Ovary (tissue), 3 donors: ENCODE results near the gene CSMD2.
"Not testable (repeated sequence)": the region's sequence is repeated elsewhere in the genome, so short reads cannot be mapped to it uniquely, and the experiment has no call there.

Experiments
- CTCF ChIP-seq, 3 donors: fragments of 450-650 bp in 2 of 3; fragments of 200-600 bp in 1 of 3; IDR thresholded peaks; one replicate each; pipeline versions ENCODE4 v1.5.1 to v1.8.0; 2016 to 2022; ENCODE audit warnings: antibody characterized with exemption in 3 of 3, mild to moderate bottlenecking in 1 of 3
- EP300 ChIP-seq: sonication (generic); formaldehyde crosslinking; IDR thresholded peaks from one replicate; pipeline ENCODE4 v1.6.1; 2017; ENCODE audit warnings: antibody characterized with exemption
- POLR2A ChIP-seq: fragments of 450-650 bp; IDR thresholded peaks from one replicate; pipeline ENCODE4 v1.6.1; 2017; ENCODE audit warnings: antibody characterized with exemption, mild to moderate bottlenecking, moderate library complexity
- donor health status: DM: no; HTN: no; CAD: no.

DNA sequence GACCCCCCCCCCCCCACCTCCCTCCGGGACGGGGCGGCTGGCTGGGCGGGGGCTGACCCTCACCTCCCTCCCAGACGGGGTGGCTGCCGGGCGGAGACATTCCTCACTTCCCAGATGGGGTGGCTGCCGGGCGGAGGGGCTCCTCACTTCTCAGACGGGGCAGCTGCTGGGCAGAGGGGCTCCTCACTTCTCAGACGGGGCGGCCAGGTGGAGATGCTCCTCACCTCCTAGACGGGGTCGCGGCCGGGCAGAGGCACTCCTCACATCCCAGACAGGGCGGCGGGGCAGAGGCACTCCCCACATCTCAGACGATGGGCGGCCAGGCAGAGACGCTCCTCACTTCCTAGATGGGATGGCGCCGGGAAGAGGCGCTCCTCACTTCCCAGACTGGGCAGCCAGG, 655.8 kb downstream of the CSMD2 start:
- not testable (repeated sequence) for TF ChIP-seq POLR2A; CTCF (IDR thresholded peaks at IDR 0.05); EP300
